Astrocyte (in vitro differentiated cells and primary cell): ENCODE results near the gene GSAP. TPM values are rescaled to one million over a fixed set of nuclear protein-coding genes. Genes with fewer than 3 reads are reported as not detected.

ENCODE experiments used
- DNase-seq: peaks from one replicate; pipeline ENCODE4 v3.0.0-alpha.2; 2010; ENCODE audit warnings: low read depth
- FAIRE-seq: peaks from 2 replicates; lab custom pipeline; 2011; peaks lifted over from hg19 to GRCh38; lab: Jason Lieb, UNC
- H2AFZ ChIP-seq: 2 replicates; pipeline ENCODE4 v1.6.0; 2012; ENCODE audit warnings: low read depth, low read length, inconsistent platforms
- H3K27ac ChIP-seq: 2 replicates; pipeline ENCODE4 v1.5.1; 2011; ENCODE audit warnings: low read depth, low read length, inconsistent platforms
- H3K27me3 ChIP-seq: 2 replicates; pipeline ENCODE4 v1.6.0; 2011; ENCODE audit warnings: low read length, inconsistent platforms; ENCODE audit not compliant: insufficient read depth
- H3K36me3 ChIP-seq: 2 replicates; pipeline ENCODE4 v1.5.1; 2011; ENCODE audit warnings: low read length, inconsistent platforms; ENCODE audit not compliant: insufficient read depth
- H3K4me1 ChIP-seq: 2 replicates; pipeline ENCODE4 v1.5.1; 2011; ENCODE audit warnings: low read length, inconsistent platforms; ENCODE audit not compliant: insufficient read depth
- H3K4me2 ChIP-seq: 2 replicates; pipeline ENCODE4 v1.6.0; 2012; ENCODE audit warnings: low read length, inconsistent platforms
- H3K4me3 ChIP-seq: 2 replicates; pipeline ENCODE4 v1.5.1; 2011; ENCODE audit warnings: low read depth, mild to moderate bottlenecking, low read length, inconsistent platforms; ENCODE audit not compliant: insufficient read depth
- H3K79me2 ChIP-seq: 2 replicates; pipeline ENCODE4 v1.6.0; 2012; ENCODE audit warnings: mild to moderate bottlenecking, low read length, inconsistent platforms; ENCODE audit not compliant: insufficient read depth
- H3K9ac ChIP-seq: 2 replicates; pipeline ENCODE4 v1.6.0; 2012; ENCODE audit warnings: mild to moderate bottlenecking, low read length, inconsistent platforms
- H3K9me3 ChIP-seq: 2 replicates; pipeline ENCODE4 v1.5.1; 2012; ENCODE audit warnings: low read depth, mild to moderate bottlenecking, low read length, inconsistent platforms; ENCODE audit not compliant: insufficient read depth
- H4K20me1 ChIP-seq: 2 replicates; pipeline ENCODE4 v1.6.0; 2012; ENCODE audit warnings: low read length, inconsistent platforms; ENCODE audit not compliant: insufficient read depth
- H3K27ac Mint-ChIP-seq: one replicate; pipeline ENCODE4 v1.8.0; 2021; ENCODE audit warnings: mild to moderate bottlenecking, mixed read lengths; ENCODE audit not compliant: unreplicated experiment
- H3K27me3 Mint-ChIP-seq: one replicate; pipeline ENCODE4 v1.8.0; 2021; ENCODE audit warnings: low read depth, mixed read lengths; ENCODE audit not compliant: unreplicated experiment
- H3K36me3 Mint-ChIP-seq: one replicate; pipeline ENCODE4 v1.8.0; 2021; ENCODE audit warnings: low read depth, mixed read lengths; ENCODE audit not compliant: unreplicated experiment
- H3K4me1 Mint-ChIP-seq: one replicate; pipeline ENCODE4 v1.8.0; 2021; ENCODE audit warnings: low read depth, mixed read lengths; ENCODE audit not compliant: unreplicated experiment
- H3K4me3 Mint-ChIP-seq: one replicate; pipeline ENCODE4 v1.8.0; 2021; ENCODE audit warnings: mild to moderate bottlenecking, moderate library complexity, mixed read lengths; ENCODE audit not compliant: unreplicated experiment
- H3K9me3 Mint-ChIP-seq: one replicate; pipeline ENCODE4 v1.8.0; 2021; ENCODE audit warnings: mild to moderate bottlenecking, mixed read lengths; ENCODE audit not compliant: unreplicated experiment
- CTCF ChIP-seq: IDR thresholded peaks from 2 replicates; pipeline ENCODE4 v1.5.1; 2011; ENCODE audit warnings: low read depth, mild to moderate bottlenecking, inconsistent platforms, low read length, moderate library complexity; ENCODE audit not compliant: insufficient read depth
- EZH2 ChIP-seq: IDR thresholded peaks from 2 replicates; pipeline ENCODE4 v1.6.1; 2012; ENCODE audit warnings: mild to moderate bottlenecking, low read length, inconsistent platforms; ENCODE audit not compliant: insufficient read depth
- total RNA-seq: library from RNA; stranded (reverse); gene quantifications from 2 replicates; pipeline ENCODE4 v1.2.1, GENCODE V29; 2021

GSAP gene
- total RNA-seq, 1 donor from 2014 or later: 4.1 TPM

GRCh38 chr7:77295549-77295948, 120.6 kb downstream of the GSAP start:
- DNase-seq (no peak), FAIRE-seq (no peak)
- no peaks in the 10 kb centered on the region for H3K27me3 Mint-ChIP-seq
- no peaks in the 10 kb centered on the region for H4K20me1 ChIP-seq
- no peaks in the 10 kb centered on the region for H3K36me3 Mint-ChIP-seq
- H3K9ac ChIP-seq: no peak overlapping the region
- H3K4me3 Mint-ChIP-seq: no peak overlapping the region
- no peak overlapping the region for H2AFZ ChIP-seq
- no peak overlapping the region for H3K4me3 ChIP-seq
- H3K9me3 Mint-ChIP-seq: no peaks in the 10 kb centered on the region
- H3K27me3 ChIP-seq: no peaks in the 10 kb centered on the region
- no peaks in the 10 kb centered on the region for H3K4me1 Mint-ChIP-seq
- no peaks in the 10 kb centered on the region for H3K4me1 ChIP-seq
- TF ChIP-seq CTCF: no peak
- TF ChIP-seq EZH2: no peak
- no peak overlapping the region for H3K27ac ChIP-seq
- H3K4me2 ChIP-seq: no peak overlapping the region
- H3K27ac Mint-ChIP-seq: no peak overlapping the region
- H3K9me3 ChIP-seq: no peaks in the 10 kb centered on the region
- no peaks in the 10 kb centered on the region for H3K36me3 ChIP-seq
- no peaks in the 10 kb centered on the region for H3K79me2 ChIP-seq

DNA sequence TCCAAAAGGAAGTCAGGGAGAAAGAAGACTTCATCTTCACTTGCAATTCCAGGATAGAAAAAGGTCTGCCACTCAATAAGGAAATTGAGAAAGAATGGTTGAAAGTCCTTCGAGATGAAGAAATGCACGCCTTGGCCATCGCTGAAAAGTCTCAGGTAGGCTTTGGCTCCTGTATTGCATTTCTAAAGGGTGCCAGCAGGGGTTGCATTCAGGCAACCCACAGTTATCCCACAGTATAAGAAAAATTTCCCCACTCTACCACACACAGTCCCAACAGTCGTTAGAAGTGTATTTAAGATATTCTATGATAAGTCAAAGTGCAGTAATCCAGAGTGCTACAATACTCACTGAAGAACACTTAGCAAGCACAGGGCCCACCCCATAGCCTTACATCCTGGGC, 123.1 kb downstream of the GSAP start:
- Histone ChIP-seq H3K27ac (no peak overlapping the region), H4K20me1 (no peaks in the 10 kb centered on the region), H3K4me1 (no peaks in the 10 kb centered on the region), H3K4me2 (no peak overlapping the region), H3K9me3 (no peaks in the 10 kb centered on the region), H2AFZ (no peak overlapping the region), H3K79me2 (no peaks in the 10 kb centered on the region), H3K27me3 (no peaks in the 10 kb centered on the region), H3K36me3 (no peaks in the 10 kb centered on the region), H3K4me3 (no peak overlapping the region), H3K9ac (no peak overlapping the region)
- Mint-ChIP-seq H3K36me3 (peaks cover 3% of the 10 kb centered on the region), H3K4me1 (peaks cover 7% of the 10 kb centered on the region), H3K9me3 (no peaks in the 10 kb centered on the region), H3K27me3 (no peaks in the 10 kb centered on the region), H3K4me3 (no peak overlapping the region), H3K27ac (no peak overlapping the region)
- no peak for TF ChIP-seq CTCF
- TF ChIP-seq EZH2: no peak
- DNase-seq (no peak), FAIRE-seq (no peak)

GRCh38 chr7:77290425-77290824, 125.7 kb downstream of the GSAP start:
- Histone ChIP-seq H3K9me3 (no peaks in the 10 kb centered on the region), H3K4me1 (no peaks in the 10 kb centered on the region), H3K4me3 (no peak overlapping the region), H3K27ac (no peak overlapping the region), H3K27me3 (no peaks in the 10 kb centered on the region), H3K36me3 (no peaks in the 10 kb centered on the region), H2AFZ (no peak overlapping the region), H3K79me2 (no peaks in the 10 kb centered on the region), H4K20me1 (no peaks in the 10 kb centered on the region), H3K9ac (no peak overlapping the region), H3K4me2 (no peak overlapping the region)
- TF ChIP-seq EZH2 (no peak), CTCF (no peak)
- Mint-ChIP-seq H3K4me1 (peaks cover 7% of the 10 kb centered on the region), H3K36me3 (peaks cover 6% of the 10 kb centered on the region), H3K27me3 (peaks cover 3% of the 10 kb centered on the region), H3K4me3 (no peak overlapping the region), H3K9me3 (peaks cover 2% of the 10 kb centered on the region), H3K27ac (no peak overlapping the region)
- FAIRE-seq (no peak), DNase-seq (no peak)
